Measurements from ENCODE around the gene RBM33. TPM values are rescaled to one million over a fixed set of nuclear protein-coding genes. Genes with fewer than 3 reads are reported as not detected.
A peak's percentile ranks its signal among the peaks of the same experiment; 100 is the strongest.

The RBM33 gene
- total and polyA plus RNA-seq, 7 donors, result 11.6 to 49.3 (median 40.4) TPM

DNA sequence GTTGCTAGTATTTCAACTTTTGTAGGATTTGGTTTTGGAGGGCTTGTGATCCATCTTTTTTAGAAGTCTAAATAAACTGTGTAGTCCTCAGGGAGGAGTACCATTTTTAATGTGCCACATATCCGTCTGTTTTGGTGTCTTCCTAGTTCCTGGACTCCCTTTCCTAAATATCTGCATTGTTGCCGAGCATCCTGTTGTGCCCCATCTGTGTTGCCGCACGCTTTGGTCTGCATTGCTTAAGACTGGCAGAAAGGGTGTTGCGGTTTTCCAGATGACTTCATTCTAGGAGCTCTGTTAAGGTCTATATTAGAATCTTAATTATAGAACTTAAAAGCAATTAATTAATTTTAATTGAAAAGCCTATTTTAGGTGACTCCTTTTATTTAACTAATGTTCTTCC, 49.4 kb downstream of the RBM33 start:
- H3K36me3 ChIP-seq (ENCODE audit: insufficient read depth in 1 of 2, low read depth in 1 of 2), result no peaks in the 10 kb centered on the region
- no peak for ATAC-seq
- no peak overlapping the region for H3K27ac ChIP-seq
- peaks cover 11% of the 10 kb centered on the region for H3K4me1 ChIP-seq
- DNase-seq, result no peak
- 74 to 92% (median 86%) methylated on average over 5 of the region's 5 CpGs for WGBS, 3 donors
- no peaks in the 10 kb centered on the region for H3K27me3 ChIP-seq (ENCODE audit: insufficient read depth in 3 of 3, low read length in 2 of 3)
- no peaks in the 10 kb centered on the region for H3K9me3 ChIP-seq
- no peak overlapping the region for H3K4me3 ChIP-seq
- TF ChIP-seq, protein P1, sequence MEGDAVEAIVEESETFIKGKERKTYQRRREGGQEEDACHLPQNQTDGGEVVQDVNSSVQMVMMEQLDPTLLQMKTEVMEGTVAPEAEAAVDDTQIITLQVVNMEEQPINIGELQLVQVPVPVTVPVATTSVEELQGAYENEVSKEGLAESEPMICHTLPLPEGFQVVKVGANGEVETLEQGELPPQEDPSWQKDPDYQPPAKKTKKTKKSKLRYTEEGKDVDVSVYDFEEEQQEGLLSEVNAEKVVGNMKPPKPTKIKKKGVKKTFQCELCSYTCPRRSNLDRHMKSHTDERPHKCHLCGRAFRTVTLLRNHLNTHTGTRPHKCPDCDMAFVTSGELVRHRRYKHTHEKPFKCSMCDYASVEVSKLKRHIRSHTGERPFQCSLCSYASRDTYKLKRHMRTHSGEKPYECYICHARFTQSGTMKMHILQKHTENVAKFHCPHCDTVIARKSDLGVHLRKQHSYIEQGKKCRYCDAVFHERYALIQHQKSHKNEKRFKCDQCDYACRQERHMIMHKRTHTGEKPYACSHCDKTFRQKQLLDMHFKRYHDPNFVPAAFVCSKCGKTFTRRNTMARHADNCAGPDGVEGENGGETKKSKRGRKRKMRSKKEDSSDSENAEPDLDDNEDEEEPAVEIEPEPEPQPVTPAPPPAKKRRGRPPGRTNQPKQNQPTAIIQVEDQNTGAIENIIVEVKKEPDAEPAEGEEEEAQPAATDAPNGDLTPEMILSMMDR (IDR thresholded peaks at IDR 0.05), result no peak
- intact Hi-C loops (cut with DNase I), result no loop called here

- ATAC-seq (peak in 2 of 4 donors; percentile 35 to 36), DNase-seq (no peak)
- Histone ChIP-seq H3K36me3 (ENCODE audit: insufficient read depth in 1 of 2, low read depth in 1 of 2) (no peaks in the 10 kb centered on the region), H3K27ac (no peak overlapping the region), H3K4me3 (no peak overlapping the region), H3K27me3 (ENCODE audit: insufficient read depth in 3 of 3, low read length in 2 of 3) (no peaks in the 10 kb centered on the region), H3K4me1 (peaks cover 11% of the 10 kb centered on the region), H3K9me3 (no peaks in the 10 kb centered on the region)
- TF ChIP-seq, protein P1 (IDR thresholded peaks at IDR 0.05), result no peak
- intact Hi-C loops (cut with DNase I), result no loop called here
- WGBS, 3 donors, result 79 to 88% (median 84%) methylated on average over 5 of the region's 5 CpGs
Observed at GRCh38 chr7:155694851-155695250, 50.4 kb downstream of the RBM33 start.

DNA sequence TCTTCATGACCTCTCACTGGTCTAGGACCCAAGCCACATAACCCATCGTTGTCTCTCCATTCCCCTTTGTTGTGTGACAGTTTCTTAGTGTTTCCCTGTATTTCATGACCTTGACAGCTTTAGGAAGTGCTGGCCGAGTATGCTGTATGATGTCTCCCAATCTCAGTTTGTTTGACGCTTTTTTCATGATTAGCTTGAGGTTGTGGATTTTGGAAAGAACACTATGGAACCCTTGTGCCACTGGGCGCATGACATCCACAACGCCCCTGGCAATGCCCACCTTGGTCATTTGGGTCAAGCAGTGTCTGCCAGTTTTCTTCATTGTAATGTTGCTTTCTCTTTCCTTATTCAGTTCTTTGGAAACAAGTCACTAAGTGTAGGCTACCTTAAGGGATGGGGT, 52.3 kb downstream of the RBM33 start:
- TF ChIP-seq, protein P1 (IDR thresholded peaks at IDR 0.05), result no peak
- WGBS, 3 donors, result 86 to 91% (median 91%) methylated on average over 5 of the region's 5 CpGs
- no peak overlapping the region for H3K27ac ChIP-seq
- no peak for ATAC-seq
- H3K9me3 ChIP-seq, result no peaks in the 10 kb centered on the region
- H3K36me3 ChIP-seq (ENCODE audit: insufficient read depth in 1 of 2, low read depth in 1 of 2), result peaks cover 0 to 12% of the 10 kb centered on the region in 2 donors
- no peaks in the 10 kb centered on the region for H3K27me3 ChIP-seq (ENCODE audit: insufficient read depth in 3 of 3, low read length in 2 of 3)
- H3K4me1 ChIP-seq, result peaks cover 11% of the 10 kb centered on the region
- no peak overlapping the region for H3K4me3 ChIP-seq
- intact Hi-C loops (cut with DNase I), result no loop called here
- DNase-seq, result no peak

DNA sequence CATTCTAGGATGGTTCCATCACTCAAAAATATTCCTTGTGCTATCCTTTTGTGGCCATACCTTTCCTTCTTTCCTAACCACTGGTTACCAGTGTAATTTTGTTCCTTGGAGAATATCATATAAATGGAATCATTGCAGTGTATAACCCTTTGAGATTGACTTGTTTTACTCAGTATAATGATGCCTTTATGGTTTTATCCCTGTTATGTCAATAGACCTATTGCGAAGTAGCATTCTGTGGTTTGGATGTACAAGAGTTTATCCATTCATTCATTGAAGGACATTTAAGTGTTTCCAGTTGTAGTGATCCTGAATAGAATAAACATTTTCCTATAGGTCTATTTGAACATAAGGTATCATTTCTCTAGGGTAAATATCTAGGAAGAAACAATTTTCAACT, 54.2 kb downstream of the RBM33 start:
- no peaks in the 10 kb centered on the region for H3K27me3 ChIP-seq (ENCODE audit: insufficient read depth in 3 of 3, low read length in 2 of 3)
- H3K4me3 ChIP-seq, result no peak overlapping the region
- ATAC-seq, result no peak
- DNase-seq, result no peak
- intact Hi-C loops (cut with DNase I), result no loop called here
- peaks cover 0 to 31% of the 10 kb centered on the region in 2 donors for H3K36me3 ChIP-seq (ENCODE audit: insufficient read depth in 1 of 2, low read depth in 1 of 2)
- WGBS, 3 donors, result 42 to 97% (median 58%) methylated on average over 1 of the region's 1 CpG
- no peak overlapping the region for H3K27ac ChIP-seq
- TF ChIP-seq, protein P1 (IDR thresholded peaks at IDR 0.05), result no peak
- peaks cover 5% of the 10 kb centered on the region for H3K4me1 ChIP-seq
- H3K9me3 ChIP-seq, result no peaks in the 10 kb centered on the region

DNA sequence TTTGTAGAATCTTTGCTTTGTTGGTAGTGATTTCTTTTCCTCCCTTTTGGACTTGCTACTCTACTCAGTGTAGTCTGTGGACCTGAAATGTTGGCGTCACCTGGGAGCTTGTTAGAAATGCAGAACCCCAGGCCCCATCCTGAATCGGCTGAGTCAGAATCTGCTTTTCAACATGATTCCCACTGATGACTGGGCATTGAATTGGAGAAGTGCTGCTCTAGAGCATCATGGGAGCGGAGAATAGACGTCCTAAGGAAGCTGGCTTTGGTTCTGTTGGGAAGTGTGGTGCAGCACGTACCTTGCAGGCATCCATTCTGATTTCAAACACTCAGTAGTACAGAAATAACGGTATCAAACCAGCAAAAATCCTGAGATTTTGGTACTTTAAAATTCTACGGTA, 54.7 kb downstream of the RBM33 start:
- Histone ChIP-seq H3K4me3 (no peak overlapping the region), H3K27me3 (ENCODE audit: insufficient read depth in 3 of 3, low read length in 2 of 3) (no peaks in the 10 kb centered on the region), H3K27ac (no peak overlapping the region), H3K36me3 (ENCODE audit: insufficient read depth in 1 of 2, low read depth in 1 of 2) (peaks cover 0 to 36% of the 10 kb centered on the region in 2 donors), H3K9me3 (no peaks in the 10 kb centered on the region), H3K4me1 (peaks cover 5% of the 10 kb centered on the region)
- WGBS, 3 donors, result 83 to 91% (median 87%) methylated on average over 7 of the region's 7 CpGs
- intact Hi-C loops (cut with DNase I), result no loop called here
- DNase-seq, result no peak
- ATAC-seq, result no peak
- TF ChIP-seq, protein P1 (IDR thresholded peaks at IDR 0.05), result no peak
